Gastroesophageal sphincter (tissue), 3 donors: Measurements from ENCODE around the gene DEAF1.

Experiments
- CTCF ChIP-seq, 4 experiments: fragments of 200-600 bp in 2 of 4; fragments of 450-650 bp in 2 of 4; sonication (generic) in 1 of 4; IDR thresholded peaks; one replicate each; pipeline ENCODE4 v1.5.1; 2017 to 2019; ENCODE audit warnings: antibody characterized with exemption in 4 of 4, mild to moderate bottlenecking in 2 of 4, moderate library complexity in 2 of 4
- EP300 ChIP-seq: sonication (generic); formaldehyde crosslinking; IDR thresholded peaks from one replicate; pipeline ENCODE4 v1.6.1; 2017; ENCODE audit warnings: antibody characterized with exemption, mild to moderate bottlenecking
- POLR2A ChIP-seq, 2 donors: fragments of 450-650 bp; IDR thresholded peaks; one replicate each; pipeline ENCODE4 v1.6.1; 2017; ENCODE audit warnings: antibody characterized with exemption in 2 of 2, mild to moderate bottlenecking in 2 of 2, moderate library complexity in 1 of 2
- POLR2AphosphoS5 ChIP-seq: sonication (generic); formaldehyde crosslinking; IDR thresholded peaks from one replicate; pipeline ENCODE4 v1.6.1; 2017; ENCODE audit warnings: antibody characterized with exemption

DNA sequence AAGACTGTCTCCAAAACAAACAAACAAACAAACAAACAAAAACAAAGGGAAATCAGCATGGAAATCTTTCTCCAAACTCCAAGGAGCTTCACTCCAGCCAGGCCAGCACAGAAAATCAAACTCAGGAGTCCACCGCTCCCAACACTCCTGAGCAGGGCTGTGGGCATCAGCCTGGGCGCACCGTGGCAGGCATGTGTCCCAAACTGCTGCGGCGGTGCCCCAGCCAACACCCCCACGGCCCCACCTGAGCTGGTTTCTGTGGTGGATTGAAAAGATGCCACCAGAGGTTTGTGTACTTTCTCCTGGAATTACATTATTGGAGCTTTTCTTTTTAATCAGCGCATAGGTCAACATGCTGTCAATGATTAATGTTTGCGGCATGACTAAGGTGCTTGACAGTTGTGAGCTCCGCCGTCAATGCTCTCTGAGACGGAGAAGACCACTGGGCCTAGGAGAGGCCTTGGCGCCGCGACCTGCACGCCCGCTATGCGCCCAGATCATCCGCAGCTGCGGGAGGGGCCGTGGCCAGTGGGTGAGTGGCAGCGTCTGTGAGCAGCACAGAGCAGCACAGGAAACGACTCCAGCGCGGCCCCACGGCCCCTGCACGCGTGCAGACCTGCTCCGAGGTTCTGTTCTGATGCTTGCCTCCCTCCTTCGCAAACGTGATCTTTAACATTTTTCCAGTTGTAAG is 39.8 kb downstream of the DEAF1 start:
- TF ChIP-seq POLR2A (IDR thresholded peaks at IDR 0.05) = no peak
- TF ChIP-seq CTCF (IDR thresholded peaks at IDR 0.05) = no peak
- TF ChIP-seq POLR2AphosphoS5 = no peak
- no peak for TF ChIP-seq EP300
